HUES48 (cell line): ENCODE results near the gene EXOC4.

Experiments used
- H3K27ac ChIP-seq: one replicate; pipeline ENCODE4 v1.7.0; 2013; ENCODE audit warnings: low read depth, low read length, inconsistent platforms
- H3K27me3 ChIP-seq: 2 replicates; pipeline ENCODE4 v1.6.1; 2013; ENCODE audit warnings: mild to moderate bottlenecking, low read length; ENCODE audit not compliant: control insufficient read depth, insufficient read depth
- H3K36me3 ChIP-seq: 2 replicates; pipeline ENCODE4 v1.6.1; 2013; ENCODE audit warnings: low read length; ENCODE audit not compliant: control insufficient read depth, insufficient read depth
- H3K4me1 ChIP-seq: 2 replicates; pipeline ENCODE4 v1.6.1; 2013; ENCODE audit warnings: mild to moderate bottlenecking, low read length; ENCODE audit not compliant: control insufficient read depth, insufficient read depth
- H3K4me3 ChIP-seq: 2 replicates; pipeline ENCODE4 v1.5.1; 2013; ENCODE audit warnings: mild to moderate bottlenecking, low read depth, low read length
- H3K9ac ChIP-seq: 2 replicates; pipeline ENCODE4 v1.6.1; 2013; ENCODE audit warnings: mild to moderate bottlenecking, low read depth, low read length, moderate library complexity
- H3K9me3 ChIP-seq: 2 replicates; pipeline ENCODE4 v1.6.1; 2013; ENCODE audit warnings: low read length; ENCODE audit not compliant: control insufficient read depth, insufficient read depth

EXOC4 gene

GRCh38 chr7:134029743-134030142 is 776.9 kb downstream of the EXOC4 start:
- H3K36me3 ChIP-seq: no peaks in the 10 kb centered on the region
- H3K27ac ChIP-seq: peak overlapping the region; percentile 88
- H3K9me3 ChIP-seq: peaks cover 8% of the 10 kb centered on the region
- peaks cover 20% of the 10 kb centered on the region for H3K4me1 ChIP-seq
- no peak overlapping the region for H3K4me3 ChIP-seq
- no peaks in the 10 kb centered on the region for H3K27me3 ChIP-seq
- no peak overlapping the region for H3K9ac ChIP-seq

- Histone ChIP-seq H3K36me3 (no peaks in the 10 kb centered on the region), H3K9ac (no peak overlapping the region), H3K27me3 (no peaks in the 10 kb centered on the region), H3K27ac (no peak overlapping the region), H3K4me3 (no peak overlapping the region), H3K4me1 (peaks cover 20% of the 10 kb centered on the region), H3K9me3 (peaks cover 8% of the 10 kb centered on the region)
These were observed 777.6 kb downstream of the EXOC4 start for GRCh38 chr7:134030460-134030865.

DNA sequence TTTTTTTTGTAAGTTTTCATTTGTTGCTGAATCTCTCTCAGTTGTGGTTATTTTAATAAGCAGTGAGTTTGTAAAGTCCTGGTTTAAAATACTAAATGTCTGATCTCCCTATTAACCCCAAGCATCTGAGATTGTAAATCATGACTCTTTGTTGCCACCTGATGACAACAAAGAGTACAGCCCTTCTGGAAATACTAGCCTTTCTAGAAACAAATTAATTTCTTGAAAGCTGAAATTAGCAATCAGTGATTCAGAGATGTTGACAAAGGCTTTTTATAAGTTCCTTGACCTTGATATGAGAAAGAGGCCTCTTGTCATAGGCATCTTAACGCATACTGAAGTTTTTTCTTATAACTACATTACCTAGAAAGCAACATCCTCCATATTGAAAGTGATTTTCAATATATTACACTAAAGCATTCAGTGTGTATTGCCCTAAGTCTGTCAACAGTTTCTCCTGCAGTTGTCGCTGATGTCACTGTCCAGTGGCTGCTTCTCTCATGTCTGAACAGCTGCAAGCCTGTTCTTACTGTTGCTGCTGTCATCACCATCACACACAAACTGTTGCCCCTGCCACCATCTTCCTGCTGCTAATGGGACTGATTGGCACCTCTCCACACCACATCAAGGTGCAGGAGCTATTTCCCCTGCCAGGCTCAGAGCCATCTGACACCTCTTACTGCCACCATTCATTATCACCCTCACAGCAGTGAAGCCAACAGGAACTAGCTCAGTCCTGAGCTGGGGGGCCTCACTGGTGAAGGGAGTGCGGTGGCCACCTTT is 779.1 kb downstream of the EXOC4 start:
- Histone ChIP-seq H3K27me3 (no peaks in the 10 kb centered on the region), H3K4me3 (no peak overlapping the region)

GRCh38 chr7:134034652-134035051 is 781.8 kb downstream of the EXOC4 start:
- H3K9me3 ChIP-seq: peaks cover 7% of the 10 kb centered on the region
- H3K4me3 ChIP-seq: no peak overlapping the region
- peaks cover 5% of the 10 kb centered on the region; the same call in 1 of the 2 replicates for H3K4me1 ChIP-seq
- no peaks in the 10 kb centered on the region for H3K36me3 ChIP-seq
- no peak overlapping the region for H3K9ac ChIP-seq
- H3K27ac ChIP-seq: no peak overlapping the region
- H3K27me3 ChIP-seq: no peaks in the 10 kb centered on the region

More for the DNA sequence above, 779.1 kb downstream of the EXOC4 start:
- H3K36me3 ChIP-seq: no peaks in the 10 kb centered on the region
- H3K4me1 ChIP-seq: peaks cover 20% of the 10 kb centered on the region
- no peak overlapping the region for H3K27ac ChIP-seq
- peaks cover 8% of the 10 kb centered on the region for H3K9me3 ChIP-seq
- H3K9ac ChIP-seq: no peak overlapping the region

DNA sequence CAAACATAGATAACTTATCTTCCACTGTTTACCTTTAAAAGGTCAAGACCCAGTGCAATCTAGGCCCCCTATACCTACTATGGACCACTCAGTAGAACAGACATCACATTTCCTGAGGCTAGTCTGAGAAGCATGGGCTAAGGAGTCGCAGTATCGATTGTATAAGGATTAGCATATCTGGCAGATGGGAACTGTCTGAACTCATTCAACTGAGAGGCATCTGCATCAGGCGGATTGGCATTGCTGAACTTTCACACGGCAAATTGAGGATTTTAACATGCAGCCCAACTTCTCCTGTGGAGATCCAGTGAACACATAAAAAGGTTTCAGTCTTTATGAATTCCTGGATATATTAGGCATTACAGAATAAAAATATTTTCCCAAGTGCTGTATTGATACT is 785.1 kb downstream of the EXOC4 start:
- Histone ChIP-seq H3K9ac (no peak overlapping the region), H3K27ac (no peak overlapping the region), H3K27me3 (no peaks in the 10 kb centered on the region), H3K4me3 (no peak overlapping the region), H3K9me3 (no peaks in the 10 kb centered on the region), H3K4me1 (peaks cover 5% of the 10 kb centered on the region; the same call in 1 of the 2 replicates), H3K36me3 (no peaks in the 10 kb centered on the region)

GRCh38 chr7:134040988-134041387 is 788.1 kb downstream of the EXOC4 start:
- Histone ChIP-seq H3K4me3 (no peak overlapping the region), H3K4me1 (0 out of 2 replicates have a peak, but pooled peaks cover 2% of the 10 kb centered on the region), H3K9ac (no peak overlapping the region), H3K9me3 (no peaks in the 10 kb centered on the region), H3K36me3 (no peaks in the 10 kb centered on the region), H3K27ac (no peak overlapping the region), H3K27me3 (no peaks in the 10 kb centered on the region)

- no peaks in the 10 kb centered on the region for H3K27me3 ChIP-seq
- no peaks in the 10 kb centered on the region for H3K9me3 ChIP-seq
- no peak overlapping the region for H3K4me3 ChIP-seq
- H3K36me3 ChIP-seq: no peaks in the 10 kb centered on the region
- H3K4me1 ChIP-seq: peaks cover 4% of the 10 kb centered on the region; the same call in 1 of the 2 replicates
- H3K9ac ChIP-seq: no peak overlapping the region
- H3K27ac ChIP-seq: no peak overlapping the region
These were observed 788.6 kb downstream of the EXOC4 start for GRCh38 chr7:134041477-134041876.

GRCh38 chr7:134042307-134042706 is 789.4 kb downstream of the EXOC4 start:
- Histone ChIP-seq H3K4me3 (no peak overlapping the region), H3K27ac (no peak overlapping the region), H3K4me1 (peaks cover 12% of the 10 kb centered on the region), H3K9ac (no peak overlapping the region), H3K27me3 (no peaks in the 10 kb centered on the region), H3K9me3 (no peaks in the 10 kb centered on the region), H3K36me3 (no peaks in the 10 kb centered on the region)

GRCh38 chr7:134044682-134045081 is 791.8 kb downstream of the EXOC4 start:
- no peak overlapping the region for H3K27ac ChIP-seq
- no peaks in the 10 kb centered on the region for H3K27me3 ChIP-seq
- 0 out of 2 replicates have a peak, but pooled peaks cover 4% of the 10 kb centered on the region for H3K9me3 ChIP-seq
- H3K9ac ChIP-seq: no peak overlapping the region
- H3K4me3 ChIP-seq: no peak overlapping the region
- H3K36me3 ChIP-seq: no peaks in the 10 kb centered on the region
- peaks cover 11% of the 10 kb centered on the region for H3K4me1 ChIP-seq

DNA sequence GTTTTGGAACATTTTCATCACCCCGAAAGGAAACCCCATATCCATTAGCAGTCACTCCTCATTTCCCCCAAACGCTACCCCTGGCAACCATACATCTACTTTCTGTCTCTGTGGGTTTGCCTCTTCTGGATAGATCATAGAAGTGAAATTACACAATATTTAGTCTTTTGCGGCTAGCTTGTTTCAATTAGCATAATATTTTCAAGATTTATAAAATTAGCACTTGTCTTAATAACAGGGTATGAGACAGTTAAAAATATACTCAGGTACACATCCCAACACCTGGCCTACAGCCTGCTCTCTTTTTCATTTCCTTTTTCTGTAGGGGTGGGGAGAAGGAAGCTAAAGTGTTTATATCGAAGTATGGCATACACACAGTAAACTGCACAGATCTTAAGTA is 792.8 kb downstream of the EXOC4 start:
- Histone ChIP-seq H3K27me3 (no peaks in the 10 kb centered on the region), H3K4me1 (peaks cover 11% of the 10 kb centered on the region), H3K27ac (no peak overlapping the region), H3K9me3 (0 out of 2 replicates have a peak, but pooled peaks cover 4% of the 10 kb centered on the region), H3K9ac (no peak overlapping the region), H3K36me3 (no peaks in the 10 kb centered on the region), H3K4me3 (no peak overlapping the region)

DNA sequence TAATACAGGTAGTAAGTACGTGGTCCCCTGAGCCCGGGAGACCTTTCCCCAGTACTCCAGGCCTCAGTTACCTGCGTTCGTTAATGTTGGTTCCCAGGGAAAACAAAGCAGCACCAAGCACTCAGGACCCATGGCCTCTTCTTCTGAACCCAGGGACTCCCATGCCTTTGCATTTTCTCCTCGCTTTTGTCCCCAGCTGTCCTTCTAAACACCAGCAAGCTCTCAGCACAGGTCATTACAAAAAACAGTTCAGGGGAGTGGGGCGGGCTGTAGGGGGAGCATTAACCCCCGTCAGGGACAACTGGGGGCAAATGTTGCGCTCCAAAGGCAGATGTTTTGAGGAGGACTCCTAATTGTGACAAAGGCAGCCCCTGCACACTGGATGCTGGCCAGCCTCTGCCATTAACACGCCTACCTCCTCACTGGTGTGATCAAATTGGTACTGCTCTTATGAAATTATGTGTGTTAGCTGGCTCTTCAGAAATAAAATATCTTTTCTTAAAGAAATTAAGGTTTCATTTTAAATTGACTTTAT is 793.8 kb downstream of the EXOC4 start:
- H3K9me3 ChIP-seq: 0 out of 2 replicates have a peak, but pooled peaks cover 4% of the 10 kb centered on the region
- H3K4me1 ChIP-seq: peaks cover 11% of the 10 kb centered on the region
- H3K27me3 ChIP-seq: no peaks in the 10 kb centered on the region
- H3K4me3 ChIP-seq: no peak overlapping the region
- H3K36me3 ChIP-seq: no peaks in the 10 kb centered on the region
- H3K9ac ChIP-seq: no peak overlapping the region
- H3K27ac ChIP-seq: peak overlapping the region; percentile 32
